SK-N-MC (cell line): Measurements from ENCODE around the gene MOXD1.

Source experiments
- DNase-seq: peaks from one replicate; pipeline ENCODE4 v3.0.0-alpha.2; 2011; ENCODE audit warnings: low read depth, low spot score
- H3K27ac ChIP-seq: fragments of 200-600 bp; sonication (generic); 2 replicates; pipeline ENCODE4 v1.5.1; 2016; ENCODE audit warnings: mixed run types
- H3K36me3 ChIP-seq: fragments of 200-600 bp; sonication (generic); 2 replicates; pipeline ENCODE4 v1.6.1; 2017; ENCODE audit warnings: antibody characterized with exemption, low read length, mixed read lengths; ENCODE audit not compliant: insufficient read depth
- H3K4me3 ChIP-seq: fragments of 200-600 bp; sonication (generic); 2 replicates; pipeline ENCODE4 v1.5.1; 2016
- H3K9ac ChIP-seq: fragments of 200-600 bp; sonication (generic); 2 replicates; pipeline ENCODE4 v1.8.0; 2017; ENCODE audit warnings: mixed run types, mixed read lengths; ENCODE audit not compliant: insufficient read length
- H3K9me3 ChIP-seq: fragments of 200-600 bp; sonication (generic); 2 replicates; pipeline ENCODE4 v1.6.1; 2017; ENCODE audit warnings: low read depth, mild to moderate bottlenecking, antibody characterized with exemption, low read length, moderate library complexity, mixed read lengths
- EZH2 ChIP-seq: fragments of 200-600 bp; sonication (generic); IDR thresholded peaks from one replicate; pipeline ENCODE4 v1.6.1; 2017; ENCODE audit warnings: antibody characterized with exemption
- FOXP2 ChIP-seq: optimal IDR thresholded peaks from 2 replicates; pipeline ENCODE3; 2011; ENCODE audit warnings: mild to moderate bottlenecking, moderate library complexity; ENCODE audit not compliant: insufficient read depth; ENCODE audit errors: extremely low read length, control extremely low read depth
- POLR2AphosphoS5 ChIP-seq: IDR thresholded peaks from 2 replicates; pipeline ENCODE4 v1.6.1; 2012; ENCODE audit warnings: mild to moderate bottlenecking, low read depth, low read length, borderline replicate concordance

Gene MOXD1

GRCh38 chr6:132289756-132290155, 111.5 kb downstream of the MOXD1 start:
- Histone ChIP-seq H3K27ac (peak overlapping the region; percentile 64), H3K4me3 (peak overlapping the region; percentile 63), H3K9ac (no peak overlapping the region), H3K36me3 (no peaks in the 10 kb centered on the region), H3K9me3 (no peaks in the 10 kb centered on the region)
- no peak for DNase-seq
- TF ChIP-seq EZH2 (no peak), FOXP2 (no peak)

- Histone ChIP-seq H3K4me3 (no peak overlapping the region), H3K36me3 (no peaks in the 10 kb centered on the region), H3K9me3 (no peaks in the 10 kb centered on the region), H3K27ac (no peak overlapping the region), H3K9ac (no peak overlapping the region)
- TF ChIP-seq POLR2AphosphoS5: no peak
- no peak for TF ChIP-seq EZH2
- no peak for TF ChIP-seq FOXP2
- no peak for DNase-seq
Observed at GRCh38 chr6:132287101-132287500, 114.2 kb downstream of the MOXD1 start.

GRCh38 chr6:132286298-132287019, 114.8 kb downstream of the MOXD1 start:
- no peaks in the 10 kb centered on the region for H3K36me3 ChIP-seq
- no peak for TF ChIP-seq POLR2AphosphoS5
- TF ChIP-seq EZH2: no peak
- TF ChIP-seq FOXP2: no peak
- H3K9me3 ChIP-seq: no peaks in the 10 kb centered on the region
- no peak for DNase-seq
- no peak overlapping the region for H3K4me3 ChIP-seq
- no peak overlapping the region for H3K27ac ChIP-seq
- H3K9ac ChIP-seq: no peak overlapping the region

- Histone ChIP-seq H3K9me3 (no peaks in the 10 kb centered on the region), H3K36me3 (no peaks in the 10 kb centered on the region), H3K4me3 (no peak overlapping the region), H3K27ac (no peak overlapping the region), H3K9ac (no peak overlapping the region)
- TF ChIP-seq FOXP2 (no peak), EZH2 (no peak), POLR2AphosphoS5 (no peak)
- no peak for DNase-seq
Observed at GRCh38 chr6:132285004-132285780, 116.1 kb downstream of the MOXD1 start.

GRCh38 chr6:132282696-132283095, 118.6 kb downstream of the MOXD1 start:
- Histone ChIP-seq H3K27ac (no peak overlapping the region), H3K36me3 (no peaks in the 10 kb centered on the region), H3K9me3 (no peaks in the 10 kb centered on the region), H3K4me3 (no peak overlapping the region), H3K9ac (no peak overlapping the region)
- no peak for DNase-seq
- no peak for TF ChIP-seq EZH2
- TF ChIP-seq POLR2AphosphoS5: no peak
- no peak for TF ChIP-seq FOXP2

- no peak for DNase-seq
- H3K9ac ChIP-seq: no peak overlapping the region
- no peak for TF ChIP-seq POLR2AphosphoS5
- no peak for TF ChIP-seq EZH2
- TF ChIP-seq FOXP2: no peak
- no peak overlapping the region for H3K4me3 ChIP-seq
- no peak overlapping the region for H3K27ac ChIP-seq
- H3K36me3 ChIP-seq: no peaks in the 10 kb centered on the region
- no peaks in the 10 kb centered on the region for H3K9me3 ChIP-seq
Observed at GRCh38 chr6:132280436-132280835, 120.8 kb downstream of the MOXD1 start.

GRCh38 chr6:132279592-132280139, 121.6 kb downstream of the MOXD1 start:
- no peaks in the 10 kb centered on the region for H3K36me3 ChIP-seq
- peak; percentile 74 for DNase-seq
- H3K27ac ChIP-seq: no peak overlapping the region
- TF ChIP-seq FOXP2 (no peak), EZH2 (no peak), POLR2AphosphoS5 (no peak)
- peak overlapping the region; percentile 46 for H3K9ac ChIP-seq
- H3K4me3 ChIP-seq: peak overlapping the region; percentile 84
- no peaks in the 10 kb centered on the region for H3K9me3 ChIP-seq

- H3K9me3 ChIP-seq: no peaks in the 10 kb centered on the region
- H3K4me3 ChIP-seq: no peak overlapping the region
- H3K36me3 ChIP-seq: no peaks in the 10 kb centered on the region
- H3K9ac ChIP-seq: no peak overlapping the region
- DNase-seq: no peak
- H3K27ac ChIP-seq: no peak overlapping the region
- TF ChIP-seq EZH2 (no peak), POLR2AphosphoS5 (no peak), FOXP2 (no peak)
Observed at GRCh38 chr6:132275066-132275970, 126.0 kb downstream of the MOXD1 start.
